BE2C (cell line): ENCODE data around the gene AQP9.

ENCODE experiments used
- DNase-seq: peaks from one replicate; pipeline ENCODE4 v3.0.0-alpha.2; 2020
- H3K27me3 ChIP-seq: fragments of 250-450 bp; sonication (Bioruptor Pico); 2 replicates; pipeline ENCODE4 v1.5.1; 2020; ENCODE audit warnings: mild to moderate bottlenecking
- H3K36me3 ChIP-seq: fragments of 250-450 bp; sonication (Bioruptor Pico); 2 replicates; pipeline ENCODE4 v1.5.1; 2020; ENCODE audit warnings: mild to moderate bottlenecking
- H3K4me1 ChIP-seq: fragments of 250-450 bp; sonication (Bioruptor Pico); 2 replicates; pipeline ENCODE4 v1.5.1; 2020
- H3K4me3 ChIP-seq: 2 replicates; pipeline ENCODE4 v1.5.1; 2011; ENCODE audit warnings: low read depth, low read length
- H3K9me3 ChIP-seq: fragments of 250-450 bp; sonication (Bioruptor Pico); 2 replicates; pipeline ENCODE4 v1.5.1; 2020
- CTCF ChIP-seq: IDR thresholded peaks from 2 replicates; pipeline ENCODE4 v1.5.1; 2012; ENCODE audit warnings: mild to moderate bottlenecking, low read depth, low read length

The AQP9 gene

GRCh38 chr15:58118272-58118671, 19.9 kb upstream of the AQP9 start:
- Histone ChIP-seq H3K27me3 (no peaks in the 10 kb centered on the region), H3K4me1 (no peaks in the 10 kb centered on the region; the same call in 1 of the 2 replicates), H3K4me3 (no peak overlapping the region), H3K36me3 (no peaks in the 10 kb centered on the region), H3K9me3 (no peaks in the 10 kb centered on the region)
- no peak for TF ChIP-seq CTCF
- no peak for DNase-seq

GRCh38 chr15:58119016-58119415, 19.2 kb upstream of the AQP9 start:
- no peaks in the 10 kb centered on the region for H3K36me3 ChIP-seq
- no peak for TF ChIP-seq CTCF
- no peak overlapping the region for H3K4me3 ChIP-seq
- no peak for DNase-seq
- H3K9me3 ChIP-seq: no peaks in the 10 kb centered on the region
- no peaks in the 10 kb centered on the region for H3K4me1 ChIP-seq
- no peaks in the 10 kb centered on the region for H3K27me3 ChIP-seq

GRCh38 chr15:58124585-58124984, 13.6 kb upstream of the AQP9 start:
- no peaks in the 10 kb centered on the region for H3K36me3 ChIP-seq
- no peak for TF ChIP-seq CTCF
- H3K4me3 ChIP-seq: no peak overlapping the region
- DNase-seq: no peak
- H3K9me3 ChIP-seq: no peaks in the 10 kb centered on the region; the same call in 1 of the 2 replicates
- no peaks in the 10 kb centered on the region for H3K4me1 ChIP-seq
- no peaks in the 10 kb centered on the region for H3K27me3 ChIP-seq

- TF ChIP-seq CTCF: no peak
- Histone ChIP-seq H3K4me1 (no peaks in the 10 kb centered on the region), H3K27me3 (no peaks in the 10 kb centered on the region), H3K36me3 (no peaks in the 10 kb centered on the region), H3K4me3 (no peak overlapping the region), H3K9me3 (no peaks in the 10 kb centered on the region; the same call in 1 of the 2 replicates)
- no peak for DNase-seq
These were observed 12.8 kb upstream of the AQP9 start for GRCh38 chr15:58125333-58125732.

- no peak for DNase-seq
- H3K27me3 ChIP-seq: no peaks in the 10 kb centered on the region
- H3K36me3 ChIP-seq: no peaks in the 10 kb centered on the region
- no peaks in the 10 kb centered on the region for H3K4me1 ChIP-seq
- no peaks in the 10 kb centered on the region for H3K9me3 ChIP-seq
- TF ChIP-seq CTCF: no peak
- no peak overlapping the region for H3K4me3 ChIP-seq
These were observed 3.3 kb upstream of the AQP9 start for GRCh38 chr15:58134886-58135285.

GRCh38 chr15:58135511-58136174, 2.5 kb upstream of the AQP9 start:
- no peak for DNase-seq
- Histone ChIP-seq H3K27me3 (no peaks in the 10 kb centered on the region), H3K9me3 (no peaks in the 10 kb centered on the region), H3K36me3 (no peaks in the 10 kb centered on the region), H3K4me1 (no peaks in the 10 kb centered on the region), H3K4me3 (no peak overlapping the region)
- no peak for TF ChIP-seq CTCF
